ENCODE data around the gene TAGLN2. TPM values are rescaled to one million over a fixed set of nuclear protein-coding genes. Genes with fewer than 3 reads are reported as not detected.

Gene TAGLN2
- total RNA-seq, 1 donor from 2014 or later = 68.3 TPM

DNA sequence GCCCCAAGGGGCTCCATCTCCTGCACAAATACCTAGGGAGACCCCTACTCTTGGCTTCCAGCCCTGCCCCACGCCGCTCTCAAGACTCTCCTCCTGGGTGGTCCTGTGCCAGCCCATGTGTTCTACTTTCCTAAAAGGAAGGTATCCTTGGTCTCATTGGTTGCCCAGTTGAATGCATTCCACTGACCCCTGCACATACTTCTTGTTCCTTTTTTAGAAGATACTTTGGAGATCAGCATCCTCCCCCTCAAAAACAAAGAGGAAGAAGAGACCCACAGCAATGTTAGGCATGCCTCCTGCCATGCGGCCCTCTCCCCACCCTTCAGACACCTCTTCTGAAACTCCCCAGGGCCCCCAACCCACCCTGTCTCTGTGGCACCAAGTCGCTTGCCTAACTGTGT, 24.7 kb upstream of the TAGLN2 start:
- DNase-seq (ENCODE audit: low spot score) = no peak
- ATAC-seq = no peak

- ATAC-seq (no peak), DNase-seq (ENCODE audit: low spot score) (no peak)
Measured at GRCh38 chr1:159949123-159949522, 23.8 kb upstream of the TAGLN2 start.

DNA sequence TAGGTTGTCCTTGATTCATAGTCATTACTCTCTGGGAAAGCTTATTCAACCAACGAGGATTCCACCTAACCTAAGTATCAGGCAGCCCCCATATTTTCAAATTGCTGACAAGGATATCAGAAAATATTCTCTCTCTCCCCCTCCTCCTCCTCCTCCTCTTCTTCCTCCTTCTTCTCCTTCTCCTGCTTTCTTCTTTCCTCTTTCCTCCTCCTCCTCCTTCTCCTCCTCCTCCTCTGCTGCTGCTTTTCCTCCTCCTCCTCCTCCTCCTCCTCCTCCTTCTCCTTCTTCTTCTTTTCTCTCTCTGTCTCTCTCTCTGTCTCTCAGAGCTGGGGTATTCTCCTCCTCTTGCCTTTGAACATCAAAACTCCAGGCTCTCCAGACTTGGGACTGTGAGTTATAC, 22.6 kb upstream of the TAGLN2 start:
- DNase-seq (ENCODE audit: low spot score) (no peak), ATAC-seq (no peak)

DNA sequence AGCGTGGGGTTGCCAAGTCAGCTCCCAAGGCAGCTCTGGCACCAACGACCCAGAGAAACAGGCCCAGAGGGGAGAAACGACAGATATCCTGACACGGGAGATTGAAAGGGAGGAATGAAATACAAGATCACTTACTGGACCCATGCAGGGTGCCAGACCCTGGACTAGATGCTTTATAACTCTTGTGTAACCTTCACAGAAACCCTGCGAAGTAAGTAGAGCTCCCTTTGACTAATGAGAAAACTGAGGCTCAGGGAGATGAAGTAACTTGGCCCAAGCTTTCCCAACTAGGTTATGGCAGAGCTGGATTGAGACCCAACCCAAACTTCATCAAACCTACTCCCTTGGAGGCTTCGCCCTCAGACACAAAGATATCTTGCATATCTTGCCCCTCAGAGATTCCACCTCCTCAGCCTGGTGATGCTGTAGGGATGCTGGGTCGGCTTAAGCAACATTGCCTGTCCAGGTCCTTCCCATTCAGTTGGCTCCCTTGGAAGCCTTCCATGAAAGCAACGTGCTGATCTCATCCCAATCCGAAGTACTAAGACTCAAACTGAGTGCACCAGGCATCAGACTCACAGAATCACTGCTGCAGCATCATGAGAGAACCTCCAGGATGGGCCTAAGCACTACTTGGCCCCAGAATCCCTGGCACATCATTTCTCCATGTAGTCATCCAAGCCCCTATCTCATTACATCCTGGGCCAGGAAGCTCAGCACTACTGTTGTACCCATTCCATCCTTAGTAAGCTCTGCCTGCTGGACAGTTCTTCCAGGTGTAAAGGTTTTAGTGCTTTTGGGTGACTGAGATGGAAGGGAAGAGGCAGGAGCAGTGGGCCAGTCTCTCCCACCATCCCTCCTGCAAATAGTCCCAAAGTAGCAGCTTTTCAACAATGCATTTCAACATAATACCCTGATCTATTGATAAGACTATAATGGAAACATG, 21.2 kb upstream of the TAGLN2 start:
- no peak for DNase-seq (ENCODE audit: low spot score)
- no peak for ATAC-seq

GRCh38 chr1:159945483-159946241, 20.4 kb upstream of the TAGLN2 start, which contains the start of gene IGSF9:
TSS of gene IGSF9 (minus strand) at chr1:159945613. CDS start at chr1:159943454, 2,159 bp downstream.
- ATAC-seq (peak; percentile 87), DNase-seq (ENCODE audit: low spot score) (peak; percentile 89)

DNA sequence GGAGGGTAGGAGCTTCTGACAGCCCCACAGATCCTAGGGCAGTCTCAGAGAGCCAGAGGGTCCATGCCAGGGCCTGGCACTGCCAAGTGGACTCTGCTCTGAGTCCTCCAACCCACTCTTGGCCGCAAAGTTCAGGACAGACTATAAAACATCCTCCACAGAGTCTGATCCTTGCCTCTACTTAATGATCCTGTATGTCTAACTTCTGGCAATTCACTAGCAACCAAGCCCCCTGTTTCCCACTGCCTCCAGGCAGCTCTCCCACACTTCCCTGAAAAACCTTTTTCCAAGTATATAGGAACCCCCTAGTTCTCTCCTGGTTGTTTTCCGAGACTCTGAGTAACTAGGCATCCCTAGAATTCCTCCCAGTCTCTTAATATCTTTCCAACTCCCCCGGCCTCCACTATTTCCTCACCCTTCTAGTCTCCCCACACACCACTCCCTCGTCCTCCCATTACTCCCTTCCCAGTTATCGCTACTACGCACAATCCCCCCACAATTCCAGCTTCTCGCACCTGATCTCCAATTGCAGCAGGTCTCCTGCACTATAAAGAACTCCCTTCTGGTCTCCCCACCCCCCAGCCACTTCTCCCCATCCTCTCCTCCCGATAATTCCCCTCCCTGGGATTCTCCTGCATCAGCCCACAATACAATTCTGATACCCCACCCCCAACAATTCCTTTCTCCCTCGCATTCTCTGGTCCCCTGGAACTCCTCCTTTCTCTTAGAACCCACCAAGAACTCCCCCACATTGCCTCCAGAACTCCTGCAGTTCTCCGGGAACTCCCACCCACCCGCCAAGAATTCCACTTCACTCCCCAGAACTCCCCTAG, 19.5 kb upstream of the TAGLN2 start:
- DNase-seq (ENCODE audit: low spot score) (peak; percentile 85), ATAC-seq (peak; percentile 70)

GRCh38 chr1:159943908-159944622, 18.8 kb upstream of the TAGLN2 start:
- DNase-seq (ENCODE audit: low spot score) (no peak), ATAC-seq (peak; percentile 17)

DNA sequence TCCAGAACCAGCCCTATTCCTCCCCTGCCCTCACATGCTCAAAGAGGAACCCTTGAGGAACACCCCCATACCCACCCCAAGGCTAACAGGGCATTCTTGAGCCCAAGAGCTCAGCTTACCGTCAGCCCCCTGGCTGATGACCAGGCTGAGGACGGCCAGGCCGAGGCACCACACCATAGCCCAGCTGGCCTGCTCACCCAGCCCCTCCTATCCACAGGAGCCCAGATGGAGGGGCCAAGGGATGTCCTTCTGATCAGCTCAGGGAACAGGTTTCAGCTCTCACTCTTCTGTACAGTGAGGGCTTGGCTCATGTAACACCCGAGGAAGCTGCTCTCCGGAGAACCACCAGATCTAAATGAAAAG, 18.0 kb upstream of the TAGLN2 start:
- ATAC-seq = no peak
- DNase-seq (ENCODE audit: low spot score) = peak; percentile 22

GRCh38 chr1:159942632-159943277, 17.4 kb upstream of the TAGLN2 start:
- peak; percentile 24 for DNase-seq (ENCODE audit: low spot score)
- ATAC-seq = no peak

- no peak for ATAC-seq
- no peak for DNase-seq (ENCODE audit: low spot score)
Measured at GRCh38 chr1:159941591-159942560, 16.6 kb upstream of the TAGLN2 start.

- ATAC-seq = no peak
- no peak for DNase-seq (ENCODE audit: low spot score)
Measured at GRCh38 chr1:159941141-159941540, 15.8 kb upstream of the TAGLN2 start.

- DNase-seq (ENCODE audit: low spot score) (no peak), ATAC-seq (no peak)
Measured at GRCh38 chr1:159940006-159940620, 14.8 kb upstream of the TAGLN2 start.

DNA sequence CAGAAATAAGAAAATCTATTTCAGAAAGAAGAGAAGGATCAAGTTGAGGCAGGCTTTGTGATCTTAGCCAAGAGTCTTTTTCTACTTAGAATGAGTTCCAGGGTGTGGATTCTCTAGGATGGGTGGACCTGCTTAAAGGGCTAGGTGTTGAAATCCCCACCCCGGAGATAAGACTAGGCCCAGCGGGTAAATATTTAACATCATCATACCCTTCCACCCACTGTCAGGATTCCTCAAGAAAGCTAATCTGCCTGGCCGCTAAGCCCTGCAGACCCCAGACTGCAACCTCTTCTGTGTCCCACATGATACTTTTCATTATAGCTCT, 14.3 kb upstream of the TAGLN2 start:
- ATAC-seq (no peak), DNase-seq (ENCODE audit: low spot score) (no peak)

GRCh38 chr1:159938905-159939677, 13.8 kb upstream of the TAGLN2 start:
- ATAC-seq = no peak
- no peak for DNase-seq (ENCODE audit: low spot score)

DNA sequence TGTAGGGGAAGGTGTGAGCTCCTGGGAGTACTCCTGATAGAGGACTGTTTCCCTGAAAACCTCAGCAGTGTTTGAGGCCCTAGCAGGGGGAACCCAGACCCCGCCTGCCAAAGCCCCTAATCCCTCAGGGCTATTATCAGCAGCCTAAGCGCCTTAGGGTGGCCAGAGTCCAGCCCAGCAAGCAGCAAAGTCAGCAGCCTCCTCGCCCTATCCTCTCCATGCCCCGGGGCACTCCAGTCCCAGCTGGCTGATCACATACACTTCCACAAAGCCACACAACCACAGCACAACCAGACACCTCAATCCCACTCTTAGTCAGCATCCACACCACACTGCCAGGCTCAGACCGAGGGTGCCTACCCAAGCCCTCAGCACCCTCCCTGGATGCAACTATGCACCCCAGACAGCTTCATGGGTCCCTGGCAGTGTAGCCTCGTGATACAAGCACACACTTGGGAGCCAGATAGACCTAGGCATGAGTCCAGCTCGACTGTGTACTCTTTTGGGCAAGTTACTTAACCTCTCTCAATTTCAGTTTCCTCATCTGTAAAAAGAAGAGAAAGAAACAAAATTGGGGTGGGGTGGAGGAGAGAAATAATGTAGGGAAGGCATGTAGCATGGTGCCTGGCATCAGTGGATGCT, 13.0 kb upstream of the TAGLN2 start:
- ATAC-seq = peak; percentile 20
- DNase-seq (ENCODE audit: low spot score) = no peak

- peak; percentile 8 for ATAC-seq
- DNase-seq (ENCODE audit: low spot score) = no peak
Measured at GRCh38 chr1:159937054-159937750, 11.9 kb upstream of the TAGLN2 start.
